Breast epithelium (tissue), 3 donors: ENCODE data around the gene PTPRN.

Experiments
- CTCF ChIP-seq, 3 donors: fragments of 450-650 bp; IDR thresholded peaks; one replicate each; pipeline ENCODE4 v1.5.1; 2016 to 2017; ENCODE audit warnings: antibody characterized with exemption in 3 of 3, mild to moderate bottlenecking in 3 of 3, moderate library complexity in 3 of 3
- POLR2A ChIP-seq: fragments of 450-650 bp; IDR thresholded peaks from one replicate; pipeline ENCODE4 v1.6.1; 2016; ENCODE audit warnings: antibody characterized with exemption, mild to moderate bottlenecking, moderate library complexity
- POLR2AphosphoS5 ChIP-seq, 3 donors: sonication (generic); formaldehyde crosslinking; IDR thresholded peaks; one replicate each; pipeline ENCODE4 v1.6.1; 2017; ENCODE audit warnings: antibody characterized with exemption in 3 of 3

DNA sequence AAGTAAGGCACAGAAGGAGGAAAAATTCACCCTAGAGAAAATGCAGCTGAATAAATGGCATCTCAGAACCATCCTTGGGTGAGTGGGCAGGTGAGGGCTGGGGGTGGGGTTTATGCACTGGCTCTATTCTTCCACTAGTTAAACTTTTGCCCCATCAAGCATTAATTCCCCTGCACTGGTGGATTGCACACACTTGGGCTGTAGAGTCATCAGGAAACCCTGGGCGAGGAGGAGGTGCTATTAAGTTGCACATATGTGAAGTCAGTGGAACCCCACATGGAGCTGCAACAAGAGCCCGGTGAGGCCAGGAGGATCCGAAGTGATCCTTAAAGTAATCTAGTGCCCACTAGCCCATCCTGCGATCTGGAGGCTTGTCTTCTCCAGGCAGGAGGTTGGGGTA lies 36.8 kb downstream of the PTPRN start:
- TF ChIP-seq POLR2AphosphoS5 (IDR thresholded peaks at IDR 0.05) (no peak), POLR2A (no peak), CTCF (IDR thresholded peaks at IDR 0.05) (no peak)
